Amniotic stem cell (primary cell): Measurements from ENCODE around the gene SEC14L5.

Source experiments
- DNase-seq: peaks from one replicate; lab custom pipeline; 2025; lab: John Stamatoyannopoulos, UW

The SEC14L5 gene

GRCh38 chr16:4931381-4931780 is 26.7 kb upstream of the SEC14L5 start:
- no peak for DNase-seq

- DNase-seq, result no peak
Observed at GRCh38 chr16:4933433-4933832, 24.7 kb upstream of the SEC14L5 start.

GRCh38 chr16:4933871-4934395 is 24.2 kb upstream of the SEC14L5 start:
- DNase-seq, result no peak

GRCh38 chr16:4934591-4934990 is 23.5 kb upstream of the SEC14L5 start:
- DNase-seq, result no peak

GRCh38 chr16:4935241-4935855 is 22.8 kb upstream of the SEC14L5 start:
- no peak for DNase-seq

- DNase-seq, result no peak
Observed at GRCh38 chr16:4936181-4936990, 21.7 kb upstream of the SEC14L5 start.

- DNase-seq, result no peak
Observed at GRCh38 chr16:4936991-4937781, 20.9 kb upstream of the SEC14L5 start, which contains the start of gene PPL. PPL (minus strand) TSS chr16:4937148; CDS start chr16:4937045, 103 bp downstream.

- DNase-seq, result no peak
Observed at GRCh38 chr16:4937782-4938682, 20.1 kb upstream of the SEC14L5 start.

GRCh38 chr16:4938683-4939030 is 19.5 kb upstream of the SEC14L5 start:
- DNase-seq, result no peak

GRCh38 chr16:4940719-4941118 is 17.4 kb upstream of the SEC14L5 start:
- no peak for DNase-seq

GRCh38 chr16:4942481-4942880 is 15.6 kb upstream of the SEC14L5 start:
- no peak for DNase-seq

GRCh38 chr16:4944333-4945281 is 13.5 kb upstream of the SEC14L5 start:
- DNase-seq, result peak; percentile 88

- DNase-seq, result no peak
Observed at GRCh38 chr16:4945560-4946502, 12.3 kb upstream of the SEC14L5 start.

- DNase-seq, result no peak
Observed at GRCh38 chr16:4946917-4947316, 11.2 kb upstream of the SEC14L5 start.

GRCh38 chr16:4947722-4948503 is 10.2 kb upstream of the SEC14L5 start:
- no peak for DNase-seq

- no peak for DNase-seq
Observed at GRCh38 chr16:4948903-4949766, 9.0 kb upstream of the SEC14L5 start.

GRCh38 chr16:4949986-4950385 is 8.1 kb upstream of the SEC14L5 start:
- no peak for DNase-seq
